ENCODE measurements around the gene LHFPL2. TPM values are rescaled to one million over a fixed set of nuclear protein-coding genes. Genes with fewer than 3 reads are reported as not detected.

LHFPL2 gene
- total and polyA plus RNA-seq, 2 donors (not counting 1 experiment from before 2014, with no cell fraction given) = 3.8 to 35.5 TPM

- no peaks in the 10 kb centered on the region for H3K9me3 ChIP-seq (ENCODE audit: control extremely low read depth in 1 of 3, control insufficient read depth in 2 of 3, insufficient read depth in 1 of 3, low read length in 2 of 3)
- ATAC-seq (ENCODE audit: low read depth) = no peak
- ChIA-PET CTCF (no interaction called here), POLR2A (no interaction called here)
- intact Hi-C loops (cut with micrococcal nuclease) = no loop called here
- H3K4me3 ChIP-seq (ENCODE audit: control extremely low read depth in 1 of 5, extremely low read depth in 1 of 5, insufficient read depth in 1 of 5, low read depth in 2 of 5, low read length in 4 of 5) = no peak overlapping the region
- TF ChIP-seq EZH2 (IDR thresholded peaks at IDR 0.05; ENCODE audit: borderline replicate concordance, insufficient read depth, low read depth, low read length, poor library complexity, severe bottlenecking) (no peak), CTCF (IDR thresholded peaks at IDR 0.05) (no peak)
- Mint-ChIP-seq H3K4me1 (peaks cover 35% of the 10 kb centered on the region), H3K27me3 (no peaks in the 10 kb centered on the region), H3K27ac (no peak overlapping the region), H3K9me3 (ENCODE audit: insufficient read depth) (peaks cover 3% of the 10 kb centered on the region), H3K4me3 (no peak overlapping the region)
- H3K4me1 ChIP-seq (ENCODE audit: control insufficient read depth in 2 of 2, insufficient read depth in 2 of 2, low read length in 2 of 2) = peaks cover 10 to 22% of the 10 kb centered on the region in 2 donors
- WGBS (ENCODE audit: insufficient coverage) = no CpG with 5 or more reads among the region's 3 CpGs
- H3K36me3 ChIP-seq (replicated peaks in 1 of 2; ENCODE audit: control extremely low read depth in 1 of 2, control insufficient read depth in 1 of 2, extremely low read depth in 1 of 2, insufficient read depth in 2 of 2, low read length in 1 of 2) = no peaks in the 10 kb centered on the region
- H3K27me3 ChIP-seq (replicated peaks in 1 of 4; ENCODE audit: control extremely low read depth in 1 of 4, control insufficient read depth in 3 of 4, insufficient read depth in 4 of 4, low read length in 3 of 4) = no peaks in the 10 kb centered on the region
- H3K27ac ChIP-seq (ENCODE audit: low read length in 2 of 2) = no peak overlapping the region
- DNase-seq = no peak
- no peak overlapping the region for H2AFZ ChIP-seq (ENCODE audit: insufficient read depth, low read depth, low read length, poor library complexity, severe bottlenecking)
- H3K79me2 ChIP-seq (ENCODE audit: control insufficient read depth, insufficient read depth, low read length) = no peaks in the 10 kb centered on the region
- no peak overlapping the region for H3K9ac ChIP-seq (ENCODE audit: low read length)
- H4K20me1 ChIP-seq (ENCODE audit: control insufficient read depth, insufficient read depth, low read length, poor library complexity, severe bottlenecking) = no peaks in the 10 kb centered on the region
- no peak overlapping the region for H3K4me2 ChIP-seq (replicated peaks; ENCODE audit: low read depth, low read length, poor library complexity, severe bottlenecking)
Observed at GRCh38 chr5:78568676-78569075, 79.9 kb downstream of the LHFPL2 start.

GRCh38 chr5:78568212-78568611 lies 80.4 kb downstream of the LHFPL2 start:
- H3K79me2 ChIP-seq (ENCODE audit: control insufficient read depth, insufficient read depth, low read length) = no peaks in the 10 kb centered on the region
- CTCF ChIA-PET = no interaction called here
- H3K9me3 ChIP-seq (ENCODE audit: control extremely low read depth in 1 of 3, control insufficient read depth in 2 of 3, insufficient read depth in 1 of 3, low read length in 2 of 3) = no peaks in the 10 kb centered on the region
- intact Hi-C loops (cut with micrococcal nuclease) = no loop called here
- 71% methylated on average over 3 of the region's 5 CpGs for whole genome bisulfite sequencing (ENCODE audit: insufficient coverage)
- DNase-seq (no peak), ATAC-seq (ENCODE audit: low read depth) (no peak)
- no peak overlapping the region for H3K4me3 ChIP-seq (ENCODE audit: control extremely low read depth in 1 of 5, extremely low read depth in 1 of 5, insufficient read depth in 1 of 5, low read depth in 2 of 5, low read length in 4 of 5)
- no peak overlapping the region for H3K4me2 ChIP-seq (replicated peaks; ENCODE audit: low read depth, low read length, poor library complexity, severe bottlenecking)
- no peaks in the 10 kb centered on the region for H3K27me3 ChIP-seq (replicated peaks in 1 of 4; ENCODE audit: control extremely low read depth in 1 of 4, control insufficient read depth in 3 of 4, insufficient read depth in 4 of 4, low read length in 3 of 4)
- H3K36me3 ChIP-seq (replicated peaks in 1 of 2; ENCODE audit: control extremely low read depth in 1 of 2, control insufficient read depth in 1 of 2, extremely low read depth in 1 of 2, insufficient read depth in 2 of 2, low read length in 1 of 2) = no peaks in the 10 kb centered on the region
- H3K9ac ChIP-seq (ENCODE audit: low read length) = no peak overlapping the region
- POLR2A ChIA-PET = no interaction called here
- no peaks in the 10 kb centered on the region for H4K20me1 ChIP-seq (ENCODE audit: control insufficient read depth, insufficient read depth, low read length, poor library complexity, severe bottlenecking)
- TF ChIP-seq EZH2 (IDR thresholded peaks at IDR 0.05; ENCODE audit: borderline replicate concordance, insufficient read depth, low read depth, low read length, poor library complexity, severe bottlenecking) (no peak), CTCF (IDR thresholded peaks at IDR 0.05) (no peak)
- H3K4me1 ChIP-seq (ENCODE audit: control insufficient read depth in 2 of 2, insufficient read depth in 2 of 2, low read length in 2 of 2) = peaks cover 5 to 18% of the 10 kb centered on the region in 2 donors
- Mint-ChIP-seq H3K4me1 (peaks cover 30% of the 10 kb centered on the region), H3K9me3 (ENCODE audit: insufficient read depth) (peaks cover 3% of the 10 kb centered on the region), H3K4me3 (no peak overlapping the region), H3K27me3 (no peaks in the 10 kb centered on the region), H3K27ac (no peak overlapping the region)
- no peak overlapping the region for H3K27ac ChIP-seq (ENCODE audit: low read length in 2 of 2)
- H2AFZ ChIP-seq (ENCODE audit: insufficient read depth, low read depth, low read length, poor library complexity, severe bottlenecking) = no peak overlapping the region
